GM19395 (cell line): ENCODE data around the gene PXMP4.
"Not testable (repeated sequence)": the region's sequence is repeated elsewhere in the genome, so short reads cannot be mapped to it uniquely, and the experiment has no call there.

Experiments
- ATAC-seq: cut with Tn5 transposase; IDR thresholded peaks from one replicate; pipeline ENCODE4 v1.9.1; 2021; ENCODE audit warnings: mild to moderate bottlenecking, moderate library complexity; ENCODE audit not compliant: unreplicated experiment

The PXMP4 gene

GRCh38 chr20:33704197-33704924, 15.7 kb downstream of the PXMP4 start:
- no peak for ATAC-seq

GRCh38 chr20:33703498-33704137, 16.5 kb downstream of the PXMP4 start:
- no peak for ATAC-seq

GRCh38 chr20:33702861-33703260, 17.2 kb downstream of the PXMP4 start:
- no peak for ATAC-seq

GRCh38 chr20:33701629-33702450, 18.3 kb downstream of the PXMP4 start:
- no peak for ATAC-seq

DNA sequence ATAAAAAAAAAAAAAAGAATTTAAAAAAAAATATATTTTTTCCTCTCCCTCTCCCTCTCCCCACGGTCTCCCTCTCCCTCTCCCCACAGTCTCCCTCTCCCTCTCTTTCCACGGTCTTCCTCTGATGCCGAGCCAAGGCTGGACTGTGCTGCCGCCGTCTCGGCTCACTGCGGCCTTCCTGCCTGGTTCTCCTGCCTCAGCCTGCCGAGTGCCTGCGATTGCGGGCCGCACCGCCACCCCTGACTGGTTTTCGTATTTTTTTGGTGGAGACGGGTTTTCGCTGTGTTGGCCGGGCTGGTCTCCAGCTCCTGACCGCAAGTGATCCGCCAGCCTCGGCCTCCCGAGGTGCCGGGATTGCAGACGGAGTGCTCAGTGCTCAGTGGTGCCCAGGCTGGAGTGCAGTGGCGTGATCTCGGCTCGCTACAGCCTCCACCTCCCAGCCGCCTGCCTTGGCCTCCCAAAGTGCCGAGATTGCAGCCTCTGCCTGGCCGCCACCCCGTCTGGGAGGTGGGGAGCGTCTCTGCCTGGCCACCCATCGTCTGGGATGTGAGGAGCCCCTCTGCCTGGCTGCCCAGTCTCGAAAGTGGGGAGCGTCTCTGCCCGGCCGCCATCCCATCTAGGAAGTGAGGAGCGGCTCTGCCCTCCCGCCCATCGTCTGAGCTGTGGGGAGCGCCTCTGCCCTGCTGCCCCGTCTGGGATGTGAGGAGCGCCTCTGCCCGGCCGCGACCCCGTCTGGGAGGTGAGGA, 19.2 kb downstream of the PXMP4 start:
- not testable (repeated sequence) for ATAC-seq

GRCh38 chr20:33698966-33699365, 21.1 kb downstream of the PXMP4 start:
- not testable (repeated sequence) for ATAC-seq

GRCh38 chr20:33697129-33697528, 23.0 kb downstream of the PXMP4 start:
- ATAC-seq, result no peak

- ATAC-seq, result no peak
Observed at GRCh38 chr20:33696448-33696847, 23.7 kb downstream of the PXMP4 start.

DNA sequence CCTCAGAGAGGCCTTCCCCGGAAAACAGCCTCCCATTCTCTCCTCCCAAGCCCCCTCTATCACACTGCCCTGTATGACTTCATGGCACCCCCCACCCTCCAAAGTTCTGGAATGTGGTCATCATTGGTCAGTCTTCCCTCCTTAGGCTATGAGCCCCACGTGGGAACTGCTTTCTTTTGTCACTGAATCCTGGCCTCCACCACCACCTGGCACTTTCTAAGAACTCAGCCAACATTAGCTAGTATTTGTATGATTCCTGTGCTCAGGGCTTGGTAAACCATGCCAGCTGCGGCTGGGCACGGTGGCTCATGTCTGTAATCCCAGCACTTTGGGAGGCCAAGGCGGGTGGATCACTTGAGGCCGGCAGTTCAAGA, 25.5 kb downstream of the PXMP4 start:
- no peak for ATAC-seq

DNA sequence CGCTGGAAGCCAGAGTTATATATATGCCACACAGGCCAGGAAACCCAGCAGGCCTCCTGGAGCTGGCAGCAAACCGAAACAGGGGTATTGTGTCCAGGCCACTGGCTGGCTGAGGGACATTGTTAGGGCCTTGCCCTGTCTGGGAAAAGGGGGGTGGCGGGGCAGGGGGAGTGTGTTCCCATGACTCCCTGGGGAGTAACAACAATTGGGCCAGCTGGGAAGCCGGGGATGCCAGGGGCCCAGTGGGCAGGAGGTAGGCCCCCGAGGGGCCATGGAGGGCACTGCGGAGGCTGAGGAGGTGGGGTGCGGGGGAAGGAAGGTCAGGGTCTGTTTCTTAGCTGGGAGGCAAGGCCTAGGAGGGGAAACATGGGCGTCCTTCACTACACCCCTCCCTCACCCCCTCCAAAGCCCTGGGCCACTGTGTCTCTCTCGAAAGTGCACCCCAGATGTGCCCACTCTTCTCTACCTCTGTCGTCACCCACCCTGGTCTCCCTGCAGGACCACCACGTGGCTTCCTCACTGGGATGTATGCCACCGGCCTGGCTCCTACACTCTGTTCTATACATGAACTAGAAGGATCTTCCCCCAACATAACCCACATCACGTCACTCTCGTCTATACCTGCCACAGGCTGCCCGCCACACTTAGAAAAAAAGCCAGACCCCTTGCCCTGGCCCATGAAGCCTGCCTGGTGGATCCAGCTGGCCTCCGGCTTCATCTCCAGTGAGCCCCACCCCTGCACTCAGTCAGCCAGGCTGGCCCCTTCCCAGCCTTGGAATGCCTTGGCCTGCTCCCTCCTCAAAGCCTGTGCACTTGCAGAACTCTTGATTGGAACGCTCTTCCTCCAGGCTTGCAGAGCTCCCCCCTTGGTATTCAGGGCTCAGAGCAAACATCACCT, 26.1 kb downstream of the PXMP4 start:
- no peak for ATAC-seq

GRCh38 chr20:33693289-33693688, 26.8 kb downstream of the PXMP4 start:
- no peak for ATAC-seq

DNA sequence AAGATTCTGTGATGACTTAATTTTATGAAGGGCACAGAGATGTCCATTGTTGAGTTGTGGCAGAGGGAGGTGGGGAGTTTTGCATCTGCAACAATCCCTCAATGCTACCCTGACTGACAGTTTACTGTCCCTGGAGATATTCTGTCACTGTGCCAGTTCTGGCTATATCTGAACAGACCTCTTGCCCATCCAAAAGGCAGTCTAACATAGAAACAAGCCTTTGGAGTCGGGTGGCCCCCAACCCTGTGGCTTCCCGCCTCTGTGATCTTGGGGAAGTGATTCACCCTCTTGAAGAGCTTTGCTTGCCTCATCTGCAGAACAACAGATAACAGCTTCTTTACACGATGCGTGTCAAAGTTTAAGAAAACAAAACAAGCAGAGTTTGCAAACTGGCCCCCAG, 30.1 kb downstream of the PXMP4 start:
- ATAC-seq, result no peak

DNA sequence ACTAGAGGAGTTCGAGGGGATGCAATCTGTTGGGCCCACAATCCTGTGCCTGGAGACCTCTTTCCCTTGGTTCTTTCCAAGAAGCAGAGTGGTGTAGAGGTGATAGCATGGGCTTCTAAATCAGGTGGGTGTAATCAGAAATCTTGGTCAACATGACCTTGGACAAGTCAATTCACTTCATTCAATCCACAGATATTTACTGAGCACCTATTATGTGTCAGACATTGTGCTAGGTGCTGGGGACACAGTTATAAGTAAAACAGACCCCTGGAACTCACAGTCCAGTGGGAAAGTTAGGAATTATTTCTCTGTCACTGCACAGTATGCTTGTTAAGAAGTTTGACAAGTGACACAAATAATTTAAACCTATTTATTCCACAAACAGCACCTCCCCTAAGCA, 30.6 kb downstream of the PXMP4 start:
- no peak for ATAC-seq

DNA sequence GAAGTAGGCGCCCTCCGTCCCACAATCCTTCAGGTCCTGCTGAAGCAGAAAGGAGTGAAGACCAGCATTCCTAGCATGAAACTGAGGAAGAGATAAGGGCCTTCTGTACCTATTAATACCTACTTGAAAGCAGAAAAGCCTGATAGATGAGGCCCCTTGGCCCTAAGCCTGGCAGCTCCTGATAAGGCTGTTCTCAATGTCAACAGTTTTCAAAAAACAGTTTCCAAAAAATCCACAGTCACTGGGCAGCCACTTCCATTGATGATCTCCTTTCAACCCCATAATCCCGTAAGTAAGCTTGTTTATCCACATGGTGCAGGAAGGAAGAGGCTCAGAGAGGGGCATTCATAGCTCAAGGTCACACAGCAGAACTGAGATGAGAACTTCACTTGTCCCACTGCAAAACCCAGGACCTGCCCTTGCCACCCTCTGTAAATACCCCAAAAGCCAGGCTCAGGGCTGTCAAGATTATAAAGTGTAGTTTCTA, 31.1 kb downstream of the PXMP4 start:
- ATAC-seq, result no peak

GRCh38 chr20:33687993-33688937, 31.8 kb downstream of the PXMP4 start:
- no peak for ATAC-seq

DNA sequence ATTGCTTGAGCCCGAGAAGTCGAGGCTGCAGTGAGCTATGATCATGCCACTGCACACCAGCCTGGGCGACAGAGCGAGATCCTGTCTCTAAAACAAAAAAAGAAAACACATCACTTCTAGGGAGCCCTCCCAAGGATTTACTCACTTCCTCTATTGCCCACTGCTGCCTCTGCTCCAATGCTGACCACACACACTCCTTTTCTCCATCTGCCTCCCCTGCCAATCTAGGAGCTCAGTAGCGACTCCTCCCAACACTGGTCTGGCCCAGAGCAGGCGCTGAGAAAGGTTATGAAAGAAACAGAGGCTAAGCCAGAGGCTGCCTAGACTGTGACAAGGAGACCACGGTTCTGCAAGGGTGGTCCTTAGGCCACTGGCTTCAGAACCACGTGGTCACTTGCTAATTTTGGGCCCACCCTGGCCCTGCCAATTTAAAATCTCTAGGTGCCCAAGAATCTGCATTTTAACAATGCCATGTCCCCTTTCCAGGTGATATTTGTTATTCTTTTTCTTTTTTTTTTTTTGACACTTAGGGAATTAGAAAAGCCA, 32.7 kb downstream of the PXMP4 start:
- ATAC-seq, result no peak

DNA sequence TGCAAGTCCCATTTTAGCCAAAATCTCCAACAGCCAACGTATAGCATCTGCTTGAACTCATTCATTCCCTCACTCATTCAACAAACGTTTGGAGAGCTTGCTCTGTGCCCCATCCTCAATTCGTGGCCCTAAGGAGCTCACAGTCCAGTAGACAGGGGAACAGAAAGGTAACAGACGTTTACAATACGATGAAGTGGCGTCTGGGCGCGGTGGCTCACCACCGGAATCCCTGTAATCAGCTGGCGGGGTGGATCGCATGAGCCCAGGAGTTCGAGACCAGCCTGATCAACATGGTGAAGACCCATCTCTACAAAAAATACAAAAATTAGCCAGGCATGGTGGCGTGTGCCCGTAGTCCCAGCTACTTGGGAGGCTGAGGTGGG, 33.1 kb downstream of the PXMP4 start:
- ATAC-seq, result no peak

DNA sequence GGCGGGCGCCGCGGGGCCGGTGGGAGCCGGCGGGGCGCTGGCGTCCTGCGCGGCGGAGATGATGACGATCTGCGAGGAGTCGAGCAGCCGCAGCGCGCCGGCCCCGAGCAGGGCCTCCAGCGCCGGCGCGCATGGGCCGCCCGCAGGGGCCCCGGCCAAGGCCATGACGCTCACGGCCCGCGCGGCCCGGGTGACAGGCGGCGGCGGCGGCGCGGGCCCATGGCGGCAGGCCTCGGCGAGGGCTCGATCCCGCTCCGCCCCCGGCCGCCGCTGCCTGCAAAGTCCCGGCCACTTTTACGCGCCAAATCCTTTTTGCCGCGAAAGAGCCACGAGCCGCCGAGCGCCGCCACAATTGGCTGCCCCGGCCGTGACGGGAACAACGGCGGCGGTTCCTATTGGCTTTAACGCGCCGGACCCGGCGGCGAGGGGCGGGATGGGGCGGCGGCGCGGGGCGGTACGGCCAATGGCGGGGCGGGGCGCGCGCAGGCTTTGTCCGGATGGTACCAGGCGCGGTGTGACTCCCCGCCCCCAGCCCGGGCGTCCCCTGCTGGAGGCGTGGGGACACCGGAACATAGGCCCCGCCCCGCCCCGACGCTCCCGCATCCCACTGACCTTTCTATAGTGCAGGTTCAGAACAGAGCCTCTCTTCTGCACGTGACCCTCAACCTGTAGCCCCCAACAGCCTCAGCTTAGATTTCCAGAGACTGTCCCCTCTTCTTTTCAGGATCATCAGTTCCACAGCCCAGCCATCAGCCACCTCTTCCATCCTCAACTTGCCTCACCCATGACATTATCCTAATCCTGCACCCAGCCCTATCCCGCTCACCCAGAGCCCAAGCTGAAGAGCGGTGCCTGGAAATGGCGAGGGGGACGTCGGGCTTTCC, 33.8 kb downstream of the PXMP4 start, which contains the start of gene E2F1:
Gene E2F1 (minus strand): TSS at position 286 of the 884 bp plus-strand sequence. CDS start 121 bp downstream, at position 165.
- ATAC-seq, result peak; percentile 79
